Tibial nerve (tissue), 4 donors: ENCODE measurements around the gene KAT8. TPM values are rescaled to one million over a fixed set of nuclear protein-coding genes. Genes with fewer than 3 reads are reported as not detected.

Experiments used
- DNase-seq, 2 donors: peaks; one replicate each; pipeline ENCODE4 v3.0.0-alpha.2; 2019; ENCODE audit warnings: low spot score in 2 of 2
- H3K27ac ChIP-seq, 4 donors: fragments of 200-600 bp; sonication (generic) in 3 of 4; one replicate each; pipeline ENCODE4 v1.5.1; 2017 to 2019; ENCODE audit warnings: mild to moderate bottlenecking in 1 of 4
- H3K27me3 ChIP-seq, 2 donors: fragments of 200-600 bp; sonication (generic) in 1 of 2; one replicate each; pipeline versions ENCODE4 v1.5.1 to v1.6.0; 2017 to 2019
- H3K36me3 ChIP-seq, 3 donors: fragments of 200-600 bp; sonication (generic); one replicate each; pipeline ENCODE4 v1.5.1; 2018 to 2019
- H3K4me1 ChIP-seq, 4 donors: fragments of 200-600 bp; sonication (generic) in 3 of 4; one replicate each; pipeline ENCODE4 v1.5.1; 2017 to 2019
- H3K4me3 ChIP-seq, 4 donors: fragments of 200-600 bp; sonication (generic) in 3 of 4; one replicate each; pipeline ENCODE4 v1.5.1; 2017 to 2019; ENCODE audit warnings: mild to moderate bottlenecking in 1 of 4, moderate library complexity in 1 of 4
- H3K9me3 ChIP-seq, 4 donors: fragments of 200-600 bp; sonication (generic) in 3 of 4; one replicate each; pipeline ENCODE4 v1.5.1; 2017 to 2019
- CTCF ChIP-seq, 5 experiments: fragments of 200-600 bp in 3 of 5; fragments of 450-650 bp in 2 of 5; sonication (generic) in 3 of 5; IDR thresholded peaks; one replicate each; pipeline ENCODE4 v1.5.1; 2016 to 2019; ENCODE audit warnings: antibody characterized with exemption in 5 of 5, mild to moderate bottlenecking in 3 of 5, moderate library complexity in 2 of 5
- EP300 ChIP-seq, 2 donors: sonication (generic); formaldehyde crosslinking; IDR thresholded peaks; one replicate each; pipeline ENCODE4 v1.6.1; 2017; ENCODE audit warnings: antibody characterized with exemption in 2 of 2, mild to moderate bottlenecking in 1 of 2
- POLR2A ChIP-seq, 2 donors: fragments of 450-650 bp; IDR thresholded peaks; one replicate each; pipeline ENCODE4 v1.6.1; 2017; ENCODE audit warnings: antibody characterized with exemption in 2 of 2, mild to moderate bottlenecking in 2 of 2, moderate library complexity in 2 of 2
- WGBS, 2 donors: methylation state at CpG; one replicate each; pipeline ENCODE4 v1.1.5; 2018; 5-methylcytosine and 5-hydroxymethylcytosine counted together
- total RNA-seq, 4 donors: library from RNA; depleted of rRNA; stranded (reverse); fragments of >200 nt; gene quantifications; one replicate each; pipeline ENCODE4 v1.1.0, GENCODE V29; 2016

The KAT8 gene
- total RNA-seq, 4 donors from 2014 or later = 79.5 to 99.0 (median 92.7) TPM

GRCh38 chr16:31111881-31112466 lies 5.5 kb upstream of the KAT8 start:
- 86 to 100% methylated on average over 7 to 21 of the region's 23 CpGs for WGBS, 2 donors

GRCh38 chr16:31112711-31113110 lies 4.8 kb upstream of the KAT8 start:
- Histone ChIP-seq H3K4me3 (no peak overlapping the region), H3K36me3 (peaks cover 0 to 41% (median 0%) of the 10 kb centered on the region in 3 donors), H3K9me3 (no peaks in the 10 kb centered on the region), H3K27ac (peak overlapping the region in 2 of 4 donors; percentile 69 to 74), H3K27me3 (no peaks in the 10 kb centered on the region), H3K4me1 (peaks cover 0 to 29% (median 14%) of the 10 kb centered on the region in 4 donors)
- TF ChIP-seq CTCF (IDR thresholded peaks at IDR 0.05) (no peak), EP300 (IDR thresholded peaks at IDR 0.05) (no peak), POLR2A (IDR thresholded peaks at IDR 0.05) (no peak)
- DNase-seq = no peak
- 62 to 69% methylated on average over 2 of the region's 2 CpGs for WGBS, 2 donors

More at GRCh38 chr16:31111881-31112466, 5.5 kb upstream of the KAT8 start:
- TF ChIP-seq EP300 (IDR thresholded peaks at IDR 0.05) (no peak), POLR2A (IDR thresholded peaks at IDR 0.05) (no peak), CTCF (IDR thresholded peaks at IDR 0.05) (no peak)
- no peak for DNase-seq
- H3K4me1 ChIP-seq = peaks cover 0 to 31% (median 13%) of the 10 kb centered on the region in 4 donors
- H3K9me3 ChIP-seq = no peaks in the 10 kb centered on the region
- no peak overlapping the region for H3K4me3 ChIP-seq
- no peaks in the 10 kb centered on the region for H3K27me3 ChIP-seq
- H3K36me3 ChIP-seq = peaks cover 0 to 41% (median 0%) of the 10 kb centered on the region in 3 donors
- peak overlapping the region in 1 of 4 donors; percentile 69 for H3K27ac ChIP-seq

- Histone ChIP-seq H3K9me3 (no peaks in the 10 kb centered on the region), H3K36me3 (peaks cover 0 to 41% (median 0%) of the 10 kb centered on the region in 3 donors), H3K4me3 (no peak overlapping the region), H3K4me1 (peaks cover 0 to 27% (median 15%) of the 10 kb centered on the region in 4 donors), H3K27ac (peak overlapping the region in 3 of 4 donors; percentile 25 to 74 (median 69)), H3K27me3 (no peaks in the 10 kb centered on the region)
- no peak for DNase-seq
- TF ChIP-seq EP300 (IDR thresholded peaks at IDR 0.05) (peak in 1 of 2 donors; percentile 10), POLR2A (IDR thresholded peaks at IDR 0.05) (no peak)
- WGBS, 2 donors = 63 to 74% methylated on average over 5 of the region's 5 CpGs
These were observed 4.0 kb upstream of the KAT8 start for GRCh38 chr16:31113121-31114120.

GRCh38 chr16:31114468-31114867 lies 3.0 kb upstream of the KAT8 start:
- 86 to 87% methylated on average over 8 of the region's 8 CpGs for WGBS, 2 donors
- H3K9me3 ChIP-seq = no peaks in the 10 kb centered on the region
- no peak for DNase-seq

More at GRCh38 chr16:31114468-31114867, 3.0 kb upstream of the KAT8 start:
- H3K4me1 ChIP-seq = peaks cover 0 to 27% (median 17%) of the 10 kb centered on the region in 4 donors
- TF ChIP-seq EP300 (IDR thresholded peaks at IDR 0.05) = no peak
- TF ChIP-seq POLR2A (IDR thresholded peaks at IDR 0.05) = no peak
- no peak for TF ChIP-seq CTCF (IDR thresholded peaks at IDR 0.05)
- no peak overlapping the region for H3K4me3 ChIP-seq
- H3K36me3 ChIP-seq = peaks cover 0 to 43% (median 0%) of the 10 kb centered on the region in 3 donors
- peak overlapping the region in 1 of 4 donors; percentile 74 for H3K27ac ChIP-seq
- H3K27me3 ChIP-seq = no peaks in the 10 kb centered on the region
